H1 (cell line): ENCODE measurements around the gene ZCWPW2. TPM values are rescaled to one million over a fixed set of nuclear protein-coding genes. Genes with fewer than 3 reads are reported as not detected.
A peak's percentile ranks its signal among the peaks of the same experiment; 100 is the strongest.

Source experiments
- CTCF ChIP-seq, 3 experiments: IDR thresholded peaks; 1 replicate in 2 of 3; 2 replicates in 1 of 3; pipeline versions ENCODE4 v1.5.1 to v1.6.1; 2011; ENCODE audit warnings: low read length in 3 of 3, mild to moderate bottlenecking in 3 of 3, inconsistent platforms in 2 of 3, low read depth in 1 of 3, moderate library complexity in 1 of 3; ENCODE audit not compliant: insufficient read depth in 1 of 3; ENCODE audit errors: control extremely low read depth in 1 of 3
- RAD21 ChIP-seq, 2 experiments: IDR thresholded peaks in 1 of 2; conservative IDR thresholded peaks in 1 of 2; 2 replicates each; pipeline ENCODE4 v1.6.1; 2011; ENCODE audit warnings: low read depth in 2 of 2, low read length in 2 of 2, improper control_type of control experiment in 1 of 2, inconsistent platforms in 1 of 2, mild to moderate bottlenecking in 1 of 2, moderate library complexity in 1 of 2
- SIRT6 ChIP-seq: IDR thresholded peaks from one replicate; pipeline ENCODE4 v1.7.1; 2012; ENCODE audit warnings: low read length, inconsistent platforms
- polyA plus RNA-seq, 7 experiments: library from polyadenylated mRNA; depleted of rRNA in 3 of 7; stranded (reverse) in 5 of 7; unstranded in 2 of 7; fragments of >200 nt in 5 of 7; fragments of 200-250 nt in 2 of 7; gene quantifications; 1 replicate in 5 of 7; 2 replicates in 1 of 7; 4 replicates in 1 of 7; pipeline versions ENCODE4 v1.2.1 to v1.2.3, GENCODE V29; 2011 to 2013; ENCODE audit warnings: missing spikeins in 2 of 7, mixed read lengths in 2 of 7
- total RNA-seq: library from RNA; stranded (reverse); fragmentation: NEBNext Ultra II Directional; extraction: Animal tissue kit (Norgen Biotek cat#: 25700); gene quantifications from 2 replicates; pipeline ENCODE4 v1.2.1, GENCODE V29; 2021

Gene ZCWPW2
- total and polyA plus RNA-seq, 2 of the 8 experiments (the other 6 are each of a cell fraction or from before 2014, with no cell fraction given) = 0.11 to 0.39 TPM

GRCh38 chr3:28476194-28476593 is 127.7 kb downstream of the ZCWPW2 start (continued):
- peak; percentile 65 for TF ChIP-seq RAD21 (IDR thresholded peaks at IDR 0.05 in 1 of 2, conservative IDR thresholded peaks at IDR 0.05 in 1 of 2; ENCODE audit: low read depth in 2 of 2, low read length in 2 of 2)
- no peak for TF ChIP-seq SIRT6
- peak in 2 of 3 experiments; percentile 41 to 42; a peak in 2 of 4 replicates for TF ChIP-seq CTCF (IDR thresholded peaks at IDR 0.05; ENCODE audit: control extremely low read depth in 1 of 3, insufficient read depth in 1 of 3, low read depth in 1 of 3, low read length in 3 of 3)
